Measurements from ENCODE around the gene SDCBP2.
"Not testable (repeated sequence)": the region's sequence is repeated elsewhere in the genome, so short reads cannot be mapped to it uniquely, and the experiment has no call there.

SDCBP2 gene

GRCh38 chr20:1357921-1358671, 29.2 kb upstream of the SDCBP2 start:
- DNase-seq = peak; percentile 22

GRCh38 chr20:1353956-1354355, 25.0 kb upstream of the SDCBP2 start:
- DNase-seq = no peak

- no peak for DNase-seq
Measured at GRCh38 chr20:1346315-1346969, 17.5 kb upstream of the SDCBP2 start.

GRCh38 chr20:1345756-1346093, 16.8 kb upstream of the SDCBP2 start:
- DNase-seq = no peak

- no peak for DNase-seq
Measured at GRCh38 chr20:1345030-1345755, 16.3 kb upstream of the SDCBP2 start.

- not testable (repeated sequence) for DNase-seq
Measured at GRCh38 chr20:1343446-1344124, 14.6 kb upstream of the SDCBP2 start.

- no peak for DNase-seq
Measured at GRCh38 chr20:1341561-1342265, 12.8 kb upstream of the SDCBP2 start.

GRCh38 chr20:1338801-1339200, 9.9 kb upstream of the SDCBP2 start:
- no peak for DNase-seq

GRCh38 chr20:1338096-1338495, 9.2 kb upstream of the SDCBP2 start:
- no peak for DNase-seq

- DNase-seq = no peak
Measured at GRCh38 chr20:1337441-1337840, 8.5 kb upstream of the SDCBP2 start.

- DNase-seq = peak; percentile 37
Measured at GRCh38 chr20:1336699-1337367, 7.9 kb upstream of the SDCBP2 start.

- no peak for DNase-seq
Measured at GRCh38 chr20:1335961-1336698, 7.2 kb upstream of the SDCBP2 start.

GRCh38 chr20:1334761-1335160, 5.8 kb upstream of the SDCBP2 start:
- no peak for DNase-seq

GRCh38 chr20:1334370-1334731, 5.4 kb upstream of the SDCBP2 start:
- no peak for DNase-seq

GRCh38 chr20:1333462-1334369, 4.8 kb upstream of the SDCBP2 start:
- no peak for DNase-seq

GRCh38 chr20:1332749-1333300, 3.9 kb upstream of the SDCBP2 start:
- DNase-seq = no peak

- no peak for DNase-seq
Measured at GRCh38 chr20:1331801-1332453, 3.0 kb upstream of the SDCBP2 start.

GRCh38 chr20:1331101-1331500, 2.2 kb upstream of the SDCBP2 start:
- no peak for DNase-seq

GRCh38 chr20:1330075-1330830, 1.3 kb upstream of the SDCBP2 start:
- peak; percentile 44 for DNase-seq
